GM21786 (cell line): ENCODE data around the gene USF3.

Experiments
- ATAC-seq: cut with Tn5 transposase; IDR thresholded peaks from one replicate; pipeline ENCODE4 v1.9.1; 2021; ENCODE audit not compliant: unreplicated experiment

The USF3 gene

GRCh38 chr3:113695786-113696645 is at the start of gene USF3:
Gene USF3, minus strand, starts transcription at chr3:113696642. Its CDS starts 21,764 bp downstream, at chr3:113674878.
- ATAC-seq = peak; percentile 59

GRCh38 chr3:113745756-113746547 is 49.5 kb upstream of the USF3 start, which contains the start of gene NAA50:
Gene NAA50, minus strand, starts transcription at chr3:113746249. Its CDS starts 300 bp downstream, at chr3:113745949.
- ATAC-seq = peak; percentile 36

DNA sequence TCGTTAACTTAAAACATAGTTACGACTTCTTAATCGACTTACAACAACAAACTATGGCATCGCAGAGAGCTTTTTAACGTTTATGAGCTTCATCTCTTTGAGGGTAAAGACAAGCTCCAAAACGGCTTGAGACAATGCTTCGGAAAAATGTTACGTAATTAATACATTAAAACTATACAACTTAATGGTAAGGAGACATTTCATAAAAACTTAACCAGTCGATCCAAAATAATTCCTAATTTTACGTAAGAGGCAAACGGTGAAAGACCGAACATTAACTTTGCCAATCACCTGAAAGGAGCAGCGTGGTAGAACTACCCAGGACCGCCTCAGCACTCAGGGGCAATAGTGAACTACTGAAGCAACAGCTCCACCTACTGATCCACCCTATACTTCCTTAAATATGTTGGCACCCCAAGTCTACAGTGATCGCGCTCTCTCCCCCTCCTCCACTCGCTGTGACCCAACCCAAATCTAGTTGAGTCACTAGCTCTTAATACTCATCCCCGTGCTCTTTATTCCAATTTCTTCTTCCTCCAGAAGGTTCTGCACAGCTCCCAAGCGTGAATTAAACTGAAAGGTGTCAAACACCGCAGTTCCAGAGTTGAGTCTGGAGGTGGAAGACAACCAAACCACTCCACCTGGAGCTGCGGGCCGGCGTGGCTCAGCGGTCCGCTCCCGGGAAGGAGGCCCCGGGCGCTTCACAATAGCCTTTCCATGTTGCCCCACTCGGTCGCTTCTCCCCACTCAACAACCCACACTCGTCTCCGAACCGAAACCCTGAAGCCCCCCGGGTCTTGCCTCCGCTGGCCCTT is 48.7 kb upstream of the USF3 start:
- ATAC-seq = peak; percentile 60

DNA sequence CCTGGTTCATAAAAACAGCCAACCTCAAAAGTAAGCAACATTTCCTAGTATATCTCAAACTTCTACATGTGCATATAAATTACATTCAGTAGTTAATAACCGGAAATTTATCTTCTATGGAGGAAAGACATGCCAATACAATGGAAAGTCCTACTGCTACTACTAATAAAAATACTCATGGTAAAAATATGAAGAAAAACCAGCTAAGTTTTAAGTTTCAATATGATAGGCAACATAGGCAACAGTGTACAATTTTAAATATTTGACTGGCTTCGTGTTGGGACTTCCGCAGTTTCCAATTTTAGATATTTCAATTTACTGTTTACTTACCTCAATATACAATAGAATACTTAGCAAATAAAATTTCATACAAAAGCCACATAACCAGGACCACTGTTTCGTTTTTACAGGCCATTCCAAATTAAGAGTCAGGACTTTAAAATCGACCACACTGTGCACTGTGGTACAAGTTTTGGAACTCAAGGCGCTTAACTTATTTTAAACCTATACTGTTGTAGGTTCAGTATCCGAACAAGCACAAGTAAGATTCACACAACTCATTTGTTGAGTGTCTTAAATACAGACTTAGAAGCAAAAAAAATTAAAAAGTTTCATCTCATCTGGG is 46.7 kb upstream of the USF3 start:
- no peak for ATAC-seq

GRCh38 chr3:113741620-113742019 is 45.2 kb upstream of the USF3 start:
- ATAC-seq = no peak

DNA sequence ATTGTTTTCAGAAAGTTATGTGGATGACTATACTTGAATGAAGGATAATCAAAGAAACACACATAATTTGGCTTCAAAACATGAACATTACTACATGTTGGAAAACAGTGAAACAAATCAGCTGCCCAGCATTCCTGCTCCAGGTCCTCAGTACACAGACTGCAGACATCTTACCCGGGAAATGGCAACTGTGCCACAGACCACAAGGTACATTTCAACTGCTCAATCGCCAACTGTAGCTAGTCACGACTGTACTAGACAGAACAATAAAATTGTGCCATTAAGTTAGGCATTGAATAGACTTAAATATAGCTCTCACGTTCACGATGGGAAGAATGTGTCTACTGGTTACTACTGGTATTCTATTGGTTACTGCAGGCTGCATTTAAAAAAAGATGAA is 44.6 kb upstream of the USF3 start:
- ATAC-seq = no peak

- peak; percentile 80 for ATAC-seq
Measured at GRCh38 chr3:113736548-113737089, 40.2 kb upstream of the USF3 start.

GRCh38 chr3:113731694-113732093 is 35.3 kb upstream of the USF3 start:
- no peak for ATAC-seq

- ATAC-seq = no peak
Measured at GRCh38 chr3:113730550-113730949, 34.1 kb upstream of the USF3 start.

GRCh38 chr3:113728661-113729060 is 32.2 kb upstream of the USF3 start:
- ATAC-seq = no peak

DNA sequence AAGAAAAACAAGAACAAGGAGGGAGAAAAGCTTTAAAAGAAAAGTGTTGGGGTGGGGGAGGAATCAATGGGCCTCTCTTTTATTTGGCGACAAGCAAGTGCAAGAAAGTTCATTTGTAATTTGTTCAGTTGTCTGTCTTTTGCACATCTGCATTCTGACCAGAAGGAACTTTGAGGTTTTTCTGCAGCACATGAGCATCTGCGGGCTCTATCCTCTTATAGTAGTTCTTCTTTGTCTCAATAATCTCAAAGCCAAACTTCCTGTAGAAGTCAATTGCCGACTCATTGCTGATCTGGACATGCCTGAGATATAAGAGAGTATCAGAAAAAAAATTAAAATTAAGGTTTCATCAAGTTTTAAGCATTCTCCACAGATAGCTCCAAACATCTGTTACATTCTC is 25.2 kb upstream of the USF3 start:
- ATAC-seq = no peak

DNA sequence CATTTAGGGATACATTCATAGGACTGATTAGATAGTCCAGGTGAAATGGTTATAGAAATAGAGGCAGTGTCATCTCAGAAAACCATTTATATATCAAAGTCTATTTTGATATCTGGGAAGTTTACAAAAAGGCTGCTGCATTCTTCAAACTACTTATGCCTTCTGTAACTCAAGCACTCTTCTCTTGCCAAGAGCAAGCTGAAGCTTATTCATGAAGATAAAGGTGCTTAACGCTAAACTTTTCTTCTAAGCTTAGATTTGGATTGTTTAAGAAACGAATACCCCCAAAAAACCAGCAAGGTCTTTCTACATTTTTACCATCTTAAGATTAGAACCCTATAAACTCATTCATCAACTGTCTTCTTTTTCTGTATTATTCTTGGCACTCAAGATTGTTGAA is 23.3 kb upstream of the USF3 start:
- no peak for ATAC-seq

DNA sequence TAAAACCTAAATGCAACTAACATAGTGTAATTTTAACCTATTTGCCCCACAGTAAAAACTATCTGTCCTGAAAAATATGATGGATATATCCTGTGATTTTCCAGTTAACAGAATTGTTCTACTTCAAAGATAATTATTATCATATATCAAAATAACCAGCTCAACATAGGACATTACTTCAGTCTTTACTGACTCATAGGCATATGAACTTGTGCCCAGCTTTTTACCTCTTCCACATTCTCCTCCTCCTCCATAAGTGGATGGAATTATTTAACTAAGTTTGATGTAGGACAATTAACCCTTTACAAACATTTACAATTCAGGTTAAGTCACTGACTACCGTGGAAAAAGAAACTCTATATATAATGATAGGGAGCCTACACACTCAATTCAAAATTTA is 22.9 kb upstream of the USF3 start:
- ATAC-seq = no peak

- no peak for ATAC-seq
Measured at GRCh38 chr3:113717818-113718217, 21.4 kb upstream of the USF3 start.

DNA sequence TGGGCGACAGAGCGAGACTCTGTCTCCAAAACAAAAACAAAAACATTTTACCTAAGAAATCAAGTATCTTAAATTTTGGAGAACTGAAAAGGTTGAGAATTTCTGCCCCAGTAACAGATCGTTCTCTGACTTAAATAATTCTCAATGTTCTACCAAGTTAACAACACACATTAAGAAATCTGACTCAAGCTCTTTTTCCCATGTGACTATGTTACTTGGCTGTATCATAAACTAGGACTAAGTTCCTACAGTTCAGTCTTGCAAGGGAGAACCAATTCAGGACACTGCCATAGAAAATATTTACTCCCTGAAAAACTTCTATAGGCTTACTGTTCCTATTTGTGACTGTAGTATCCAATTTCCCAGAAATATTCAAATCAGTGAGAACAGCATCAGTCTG is 20.9 kb upstream of the USF3 start:
- no peak for ATAC-seq

DNA sequence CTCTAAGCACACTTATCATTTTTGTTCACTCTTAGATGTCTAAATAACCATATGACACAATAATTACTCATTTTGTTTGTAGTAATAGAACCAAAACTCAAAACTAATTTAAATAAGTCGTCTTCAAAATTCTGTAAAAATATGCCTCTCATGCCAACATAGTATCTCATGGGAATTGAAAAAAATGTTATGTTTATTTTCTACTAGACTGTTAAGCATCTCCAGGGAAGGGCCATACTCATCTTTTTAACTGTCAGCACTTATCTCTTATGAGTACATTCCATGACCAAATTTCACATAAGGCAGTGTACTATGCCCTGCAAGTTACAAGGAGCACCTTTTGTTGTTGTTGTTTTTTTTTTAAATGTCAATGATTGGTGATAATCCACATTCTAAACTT is 18.3 kb upstream of the USF3 start:
- no peak for ATAC-seq

DNA sequence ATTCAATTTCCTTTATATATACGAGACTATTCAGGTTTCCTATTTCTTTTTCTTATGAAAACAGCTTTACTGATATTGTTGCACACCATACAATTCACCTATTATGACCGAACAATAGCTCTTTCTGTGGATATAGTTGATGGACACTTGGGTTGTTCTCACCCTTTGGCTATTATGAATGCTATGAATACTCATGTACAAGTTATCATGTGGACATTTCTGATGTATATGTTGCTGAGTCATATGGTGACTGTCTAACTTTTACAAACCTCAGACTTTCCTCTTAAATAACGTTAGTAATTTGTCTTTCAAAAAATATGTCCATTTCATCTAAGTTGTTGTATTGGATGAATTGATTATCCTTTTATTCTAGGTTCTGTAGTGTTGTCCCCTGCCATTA is 15.7 kb upstream of the USF3 start:
- ATAC-seq = peak; percentile 50

GRCh38 chr3:113707835-113708234 is 11.4 kb upstream of the USF3 start:
- ATAC-seq = no peak

DNA sequence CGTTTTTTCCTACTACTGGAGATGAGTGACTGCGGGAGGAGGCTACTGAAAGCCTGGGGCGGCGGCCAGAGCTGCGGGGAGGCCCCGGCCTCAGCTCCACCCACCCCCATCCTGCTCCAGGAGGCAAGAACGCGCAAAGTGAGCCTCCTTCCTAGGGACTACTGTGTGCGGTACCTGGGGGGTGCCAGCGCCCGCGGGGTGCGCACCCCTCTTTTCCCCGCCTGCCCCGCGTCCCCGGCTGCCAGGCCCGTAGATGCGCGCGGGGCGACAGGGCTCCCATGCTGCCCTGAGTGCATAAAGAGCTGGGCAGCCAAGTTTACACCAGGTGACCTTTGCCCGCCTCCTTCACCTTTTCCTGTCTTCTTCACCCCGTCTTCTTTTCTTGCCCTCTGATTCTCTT is 2.5 kb upstream of the USF3 start:
- ATAC-seq = no peak

GRCh38 chr3:113698213-113698742 is 1.8 kb upstream of the USF3 start:
- no peak for ATAC-seq
